ENCODE measurements around the gene ZNF710. TPM values are rescaled to one million over a fixed set of nuclear protein-coding genes. Genes with fewer than 3 reads are reported as not detected.
A peak's percentile ranks its signal among the peaks of the same experiment; 100 is the strongest.

Gene ZNF710
- polyA plus RNA-seq, 1 of the 3 experiments (the other 2 are of a cell fraction), result 2.7 TPM

GRCh38 chr15:90060797-90061196 is 59.7 kb downstream of the ZNF710 start (continued):
- TF ChIP-seq, protein P1, sequence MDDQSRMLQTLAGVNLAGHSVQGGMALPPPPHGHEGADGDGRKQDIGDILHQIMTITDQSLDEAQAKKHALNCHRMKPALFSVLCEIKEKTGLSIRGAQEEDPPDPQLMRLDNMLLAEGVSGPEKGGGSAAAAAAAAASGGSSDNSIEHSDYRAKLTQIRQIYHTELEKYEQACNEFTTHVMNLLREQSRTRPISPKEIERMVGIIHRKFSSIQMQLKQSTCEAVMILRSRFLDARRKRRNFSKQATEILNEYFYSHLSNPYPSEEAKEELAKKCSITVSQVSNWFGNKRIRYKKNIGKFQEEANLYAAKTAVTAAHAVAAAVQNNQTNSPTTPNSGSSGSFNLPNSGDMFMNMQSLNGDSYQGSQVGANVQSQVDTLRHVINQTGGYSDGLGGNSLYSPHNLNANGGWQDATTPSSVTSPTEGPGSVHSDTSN (IDR thresholded peaks at IDR 0.05), result no peak
- TF ChIP-seq RCOR1 (IDR thresholded peaks at IDR 0.05; ENCODE audit: low read length), result no peak
- TF ChIP-seq POLR2AphosphoS5 (IDR thresholded peaks at IDR 0.05; ENCODE audit: low read depth, low read length), result no peak
- no peak for TF ChIP-seq RFX5 (IDR thresholded peaks at IDR 0.05; ENCODE audit: low read length)
- TF ChIP-seq, protein P2, sequence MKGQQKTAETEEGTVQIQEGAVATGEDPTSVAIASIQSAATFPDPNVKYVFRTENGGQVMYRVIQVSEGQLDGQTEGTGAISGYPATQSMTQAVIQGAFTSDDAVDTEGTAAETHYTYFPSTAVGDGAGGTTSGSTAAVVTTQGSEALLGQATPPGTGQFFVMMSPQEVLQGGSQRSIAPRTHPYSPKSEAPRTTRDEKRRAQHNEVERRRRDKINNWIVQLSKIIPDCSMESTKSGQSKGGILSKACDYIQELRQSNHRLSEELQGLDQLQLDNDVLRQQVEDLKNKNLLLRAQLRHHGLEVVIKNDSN (IDR thresholded peaks at IDR 0.05; ENCODE audit: borderline replicate concordance, low read depth), result no peak

DNA sequence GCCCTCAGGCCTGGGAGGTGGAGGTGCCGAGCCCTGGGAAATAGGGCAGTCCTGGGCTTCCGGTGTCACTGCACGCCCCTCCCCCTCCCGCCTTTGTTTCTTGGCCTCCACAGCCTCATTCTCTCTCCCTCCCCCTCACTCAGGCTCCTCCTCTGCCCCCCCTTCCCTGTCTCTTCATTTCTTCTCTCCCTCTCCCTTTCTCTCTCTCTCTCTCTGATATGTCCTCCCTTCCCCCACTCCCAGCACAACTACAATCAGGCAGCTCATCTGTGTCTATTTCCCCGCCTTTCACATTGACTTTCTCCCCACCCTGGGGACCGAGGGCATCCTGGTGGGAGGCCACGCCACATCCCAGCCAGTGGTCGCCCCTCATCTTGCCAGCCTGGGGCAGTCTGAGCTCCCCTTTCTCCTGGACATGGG is 60.9 kb downstream of the ZNF710 start:
- Histone ChIP-seq H3K4me2 (no peak overlapping the region), H3K79me2 (ENCODE audit: insufficient read depth) (no peaks in the 10 kb centered on the region), H3K4me1 (ENCODE audit: control insufficient read depth in 1 of 2, insufficient read depth in 2 of 2, low read depth in 1 of 2, low read length in 1 of 2) (peaks cover 0 to 14% of the 10 kb centered on the region in 2 experiments; a peak in 1 of 4 replicates), H3K9ac (no peak overlapping the region), H2AFZ (ENCODE audit: low read depth) (no peak overlapping the region), H3K4me3 (ENCODE audit: low read depth in 2 of 2, low read length in 1 of 2) (no peak overlapping the region), H3K9me3 (no peaks in the 10 kb centered on the region), H3K36me3 (replicated peaks in 1 of 2; ENCODE audit: control insufficient read depth in 1 of 2, insufficient read depth in 2 of 2, low read length in 1 of 2) (no peaks in the 10 kb centered on the region), H3K27me3 (ENCODE audit: insufficient read depth) (no peaks in the 10 kb centered on the region), H4K20me1 (ENCODE audit: insufficient read depth) (no peaks in the 10 kb centered on the region), H3K9me2 (no peaks in the 10 kb centered on the region), H3F3A (replicated peaks; ENCODE audit: insufficient read depth) (no peaks in the 10 kb centered on the region), H3K27ac (ENCODE audit: low read depth in 2 of 2, low read length in 1 of 2) (peak overlapping the region in 1 of 2 experiments; percentile 5; a peak in 1 of 4 replicates)
- 92% methylated on average over 8 of the region's 8 CpGs for WGBS (ENCODE audit: low lambda C conversion rate)
- DNase-seq, result no peak
- ChIA-PET POLR2A (no interaction called here), CTCF (interaction anchor here (1.7 to 2.7 kb wide), 3 partner anchors 9 to 39 kb away, joined by 4 to 10 read pairs (median 5); no protein-coding TSS in a partner anchor)
- no peak for TF ChIP-seq FOXJ3 (CRISPR knock-in tag; IDR thresholded peaks at IDR 0.05)

DNA sequence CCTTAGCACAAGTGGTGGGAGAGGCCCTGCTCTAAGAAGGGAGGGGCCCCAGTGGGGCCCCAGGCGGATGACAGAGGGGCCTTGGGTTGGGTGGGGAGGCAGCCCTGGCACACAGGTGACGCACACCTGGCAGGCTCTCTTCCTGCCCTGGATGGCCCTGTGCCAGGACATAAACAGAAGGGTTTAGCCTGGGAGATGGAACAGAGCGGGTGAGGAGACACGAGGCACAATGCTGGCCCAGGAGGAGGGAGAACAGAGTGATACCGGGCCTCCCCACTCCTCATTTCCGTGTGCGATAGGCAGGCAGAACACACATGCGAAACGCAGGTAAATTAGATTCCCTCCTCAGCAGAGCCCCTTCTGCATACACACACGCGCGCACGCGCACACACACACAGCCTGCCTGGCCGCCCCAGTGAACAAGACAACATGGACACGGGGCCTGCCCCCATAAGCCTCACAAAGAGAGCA is 61.4 kb downstream of the ZNF710 start:
- H3K9me3 ChIP-seq, result no peaks in the 10 kb centered on the region
- H4K20me1 ChIP-seq (ENCODE audit: insufficient read depth), result no peaks in the 10 kb centered on the region
- no peak overlapping the region for H3K9ac ChIP-seq
- ChIA-PET CTCF (interaction anchor here (0.6 to 2.7 kb wide), 3 partner anchors 9 to 39 kb away, joined by 3 to 10 read pairs (median 5); no protein-coding TSS in a partner anchor), POLR2A (no interaction called here)
- H3K79me2 ChIP-seq (ENCODE audit: insufficient read depth), result no peaks in the 10 kb centered on the region
- no peaks in the 10 kb centered on the region for H3K36me3 ChIP-seq (replicated peaks in 1 of 2; ENCODE audit: control insufficient read depth in 1 of 2, insufficient read depth in 2 of 2, low read length in 1 of 2)
- H2AFZ ChIP-seq (ENCODE audit: low read depth), result no peak overlapping the region
- H3F3A ChIP-seq (replicated peaks; ENCODE audit: insufficient read depth), result no peaks in the 10 kb centered on the region
- peaks cover 0 to 14% of the 10 kb centered on the region in 2 experiments; a peak in 1 of 4 replicates for H3K4me1 ChIP-seq (ENCODE audit: control insufficient read depth in 1 of 2, insufficient read depth in 2 of 2, low read depth in 1 of 2, low read length in 1 of 2)
- no peaks in the 10 kb centered on the region for H3K27me3 ChIP-seq (ENCODE audit: insufficient read depth)
- H3K9me2 ChIP-seq, result no peaks in the 10 kb centered on the region
- DNase-seq, result no peak
- no peak overlapping the region for H3K4me2 ChIP-seq
- WGBS (ENCODE audit: low lambda C conversion rate), result 88% methylated on average over 14 of the region's 16 CpGs
- no peak overlapping the region for H3K4me3 ChIP-seq (ENCODE audit: low read depth in 2 of 2, low read length in 1 of 2)
- no peak for TF ChIP-seq ELF1 (IDR thresholded peaks at IDR 0.05)
- TF ChIP-seq, protein P1 (IDR thresholded peaks at IDR 0.05), result no peak
- no peak for TF ChIP-seq JUND (IDR thresholded peaks at IDR 0.05)
- TF ChIP-seq, protein P3, sequence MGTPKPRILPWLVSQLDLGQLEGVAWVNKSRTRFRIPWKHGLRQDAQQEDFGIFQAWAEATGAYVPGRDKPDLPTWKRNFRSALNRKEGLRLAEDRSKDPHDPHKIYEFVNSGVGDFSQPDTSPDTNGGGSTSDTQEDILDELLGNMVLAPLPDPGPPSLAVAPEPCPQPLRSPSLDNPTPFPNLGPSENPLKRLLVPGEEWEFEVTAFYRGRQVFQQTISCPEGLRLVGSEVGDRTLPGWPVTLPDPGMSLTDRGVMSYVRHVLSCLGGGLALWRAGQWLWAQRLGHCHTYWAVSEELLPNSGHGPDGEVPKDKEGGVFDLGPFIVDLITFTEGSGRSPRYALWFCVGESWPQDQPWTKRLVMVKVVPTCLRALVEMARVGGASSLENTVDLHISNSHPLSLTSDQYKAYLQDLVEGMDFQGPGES (IDR thresholded peaks at IDR 0.05; ENCODE audit: low read depth, low read length), result no peak
- TF ChIP-seq, protein P4, sequence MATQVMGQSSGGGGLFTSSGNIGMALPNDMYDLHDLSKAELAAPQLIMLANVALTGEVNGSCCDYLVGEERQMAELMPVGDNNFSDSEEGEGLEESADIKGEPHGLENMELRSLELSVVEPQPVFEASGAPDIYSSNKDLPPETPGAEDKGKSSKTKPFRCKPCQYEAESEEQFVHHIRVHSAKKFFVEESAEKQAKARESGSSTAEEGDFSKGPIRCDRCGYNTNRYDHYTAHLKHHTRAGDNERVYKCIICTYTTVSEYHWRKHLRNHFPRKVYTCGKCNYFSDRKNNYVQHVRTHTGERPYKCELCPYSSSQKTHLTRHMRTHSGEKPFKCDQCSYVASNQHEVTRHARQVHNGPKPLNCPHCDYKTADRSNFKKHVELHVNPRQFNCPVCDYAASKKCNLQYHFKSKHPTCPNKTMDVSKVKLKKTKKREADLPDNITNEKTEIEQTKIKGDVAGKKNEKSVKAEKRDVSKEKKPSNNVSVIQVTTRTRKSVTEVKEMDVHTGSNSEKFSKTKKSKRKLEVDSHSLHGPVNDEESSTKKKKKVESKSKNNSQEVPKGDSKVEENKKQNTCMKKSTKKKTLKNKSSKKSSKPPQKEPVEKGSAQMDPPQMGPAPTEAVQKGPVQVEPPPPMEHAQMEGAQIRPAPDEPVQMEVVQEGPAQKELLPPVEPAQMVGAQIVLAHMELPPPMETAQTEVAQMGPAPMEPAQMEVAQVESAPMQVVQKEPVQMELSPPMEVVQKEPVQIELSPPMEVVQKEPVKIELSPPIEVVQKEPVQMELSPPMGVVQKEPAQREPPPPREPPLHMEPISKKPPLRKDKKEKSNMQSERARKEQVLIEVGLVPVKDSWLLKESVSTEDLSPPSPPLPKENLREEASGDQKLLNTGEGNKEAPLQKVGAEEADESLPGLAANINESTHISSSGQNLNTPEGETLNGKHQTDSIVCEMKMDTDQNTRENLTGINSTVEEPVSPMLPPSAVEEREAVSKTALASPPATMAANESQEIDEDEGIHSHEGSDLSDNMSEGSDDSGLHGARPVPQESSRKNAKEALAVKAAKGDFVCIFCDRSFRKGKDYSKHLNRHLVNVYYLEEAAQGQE (IDR thresholded peaks at IDR 0.05; ENCODE audit: low read depth, low read length), result no peak
- peak overlapping the region in 1 of 2 experiments; percentile 6; a peak in 1 of 4 replicates for H3K27ac ChIP-seq (ENCODE audit: low read depth in 2 of 2, low read length in 1 of 2)
